Kidney (tissue), 14 donors: ENCODE measurements around the gene PUDP. TPM values are rescaled to one million over a fixed set of nuclear protein-coding genes. Genes with fewer than 3 reads are reported as not detected.

Experiments used
- DNase-seq, 5 donors: peaks; one replicate each; pipeline ENCODE4 v3.0.0-alpha.2; 2013 to 2020
- FAIRE-seq: peaks from 2 replicates; lab custom pipeline; 2012; peaks lifted over from hg19 to GRCh38; lab: Jason Lieb, UNC
- H3K27ac ChIP-seq, 2 donors: one replicate each; pipeline ENCODE4 v1.7.0; 2013; ENCODE audit warnings: low read depth in 2 of 2, low read length in 2 of 2, inconsistent platforms in 1 of 2
- H3K27me3 ChIP-seq: one replicate; pipeline ENCODE4 v1.7.1; 2013; ENCODE audit warnings: low read length, inconsistent platforms; ENCODE audit not compliant: control insufficient read depth, insufficient read depth
- H3K36me3 ChIP-seq, 3 donors: one replicate each; pipeline versions ENCODE4 v1.7.0 to v1.7.1; 2013; ENCODE audit warnings: low read length in 3 of 3, control low read depth in 1 of 3, inconsistent platforms in 1 of 3; ENCODE audit not compliant: insufficient read depth in 3 of 3, control insufficient read depth in 2 of 3
- H3K4me1 ChIP-seq, 3 donors: one replicate each; pipeline versions ENCODE4 v1.7.0 to v1.7.1; 2013; ENCODE audit warnings: low read length in 3 of 3, inconsistent platforms in 1 of 3, low read depth in 1 of 3; ENCODE audit not compliant: control insufficient read depth in 2 of 3, insufficient read depth in 2 of 3
- H3K4me3 ChIP-seq, 3 donors: one replicate each; pipeline versions ENCODE4 v1.7.0 to v1.8.1; 2013; ENCODE audit warnings: low read length in 3 of 3, control low read depth in 1 of 3, inconsistent platforms in 1 of 3
- H3K9ac ChIP-seq, 3 donors: one replicate each; pipeline versions ENCODE4 v1.7.0 to v1.7.1; 2013; ENCODE audit warnings: low read length in 3 of 3, control low read depth in 1 of 3, inconsistent platforms in 1 of 3
- H3K9me3 ChIP-seq, 3 donors: one replicate each; pipeline versions ENCODE4 v1.7.0 to v1.7.1; 2013; ENCODE audit warnings: low read length in 3 of 3, control low read depth in 1 of 3, inconsistent platforms in 1 of 3; ENCODE audit not compliant: control insufficient read depth in 2 of 3, insufficient read depth in 1 of 3
- CTCF ChIP-seq: IDR thresholded peaks from 3 replicates; pipeline ENCODE4 v1.5.1; 2012; ENCODE audit warnings: mild to moderate bottlenecking, moderate library complexity, borderline replicate concordance; ENCODE audit not compliant: insufficient read depth; ENCODE audit errors: extremely low read depth
- intact Hi-C: fragments of 100-400 bp; cut with DNase I; formaldehyde crosslinking; loops from one replicate; pipeline ENCODE4 v1.11.1; 2022
- polyA plus RNA-seq: library from polyadenylated mRNA; stranded (reverse); fragments of 350-450 nt; fragmentation: Illumina TruSeq; extraction: RNeasy Lipid Tissue Mini Kit (QIAGEN cat#74804); gene quantifications from one replicate; pipeline ENCODE4 v1.2.3, GENCODE V29; 2014; ENCODE audit warnings: low read depth, low replicate concordance; ENCODE audit not compliant: insufficient read depth
- total RNA-seq: library from RNA; stranded (reverse); fragmentation: NEBNext Ultra II Directional; extraction: Animal tissue kit (Norgen Biotek cat#: 25700); gene quantifications from one replicate; pipeline ENCODE4 v1.2.1, GENCODE V29; 2021
- donor health status: control.
- donor health status: control.
- donor health status: control.
- donor health status: control.
- donor health status: control.
- donor health status: DM: yes; HTN: yes; CAD: no.
- donor health status: Normal renal cell carcinoma (clear cell type).

Gene PUDP
- total and polyA plus RNA-seq, 2 donors from 2014 or later: 17.4 to 31.0 TPM

- FAIRE-seq (no peak), DNase-seq (no peak)
- no peak overlapping the region for H3K27ac ChIP-seq
- no peak for TF ChIP-seq CTCF
- H3K9me3 ChIP-seq: no peaks in the 10 kb centered on the region
- no peaks in the 10 kb centered on the region for H3K36me3 ChIP-seq
- no peak overlapping the region for H3K9ac ChIP-seq
- no peak overlapping the region for H3K4me3 ChIP-seq
- H3K4me1 ChIP-seq: no peaks in the 10 kb centered on the region
- intact Hi-C loops: no loop called here
- H3K27me3 ChIP-seq: no peaks in the 10 kb centered on the region
These were observed 70.4 kb downstream of the PUDP start for GRCh38 chrX:7077241-7078230.

GRCh38 chrX:7076245-7076661 is 71.7 kb downstream of the PUDP start:
- DNase-seq (no peak), FAIRE-seq (no peak)
- Histone ChIP-seq H3K27ac (no peak overlapping the region), H3K9me3 (no peaks in the 10 kb centered on the region), H3K4me3 (no peak overlapping the region), H3K36me3 (no peaks in the 10 kb centered on the region), H3K27me3 (no peaks in the 10 kb centered on the region), H3K4me1 (no peaks in the 10 kb centered on the region), H3K9ac (no peak overlapping the region)
- no peak for TF ChIP-seq CTCF
- intact Hi-C loops: no loop called here

- H3K27ac ChIP-seq: no peak overlapping the region
- H3K27me3 ChIP-seq: no peaks in the 10 kb centered on the region
- H3K9me3 ChIP-seq: no peaks in the 10 kb centered on the region
These were observed 73.1 kb downstream of the PUDP start for GRCh38 chrX:7074908-7075204.

More at GRCh38 chrX:7074908-7075204, 73.1 kb downstream of the PUDP start:
- TF ChIP-seq CTCF: no peak
- Histone ChIP-seq H3K4me1 (no peaks in the 10 kb centered on the region), H3K36me3 (no peaks in the 10 kb centered on the region), H3K9ac (no peak overlapping the region), H3K4me3 (no peak overlapping the region)
- intact Hi-C loops: no loop called here
- FAIRE-seq (no peak), DNase-seq (no peak)
